ENCODE measurements around the gene SEMA5B.

SEMA5B gene

GRCh38 chr3:122987231-122987630 lies 40.3 kb downstream of the SEMA5B start:
- TF ChIP-seq CTCF (IDR thresholded peaks at IDR 0.05; ENCODE audit: insufficient read depth, low read depth, low read length, missing control alignments), result no peak
- H3K4me3 ChIP-seq (ENCODE audit: low read length), result no peak overlapping the region
- DNase-seq (ENCODE audit: low read depth), result no peak

GRCh38 chr3:122986693-122987179 lies 40.8 kb downstream of the SEMA5B start:
- no peak for DNase-seq (ENCODE audit: low read depth)
- no peak for TF ChIP-seq CTCF (IDR thresholded peaks at IDR 0.05; ENCODE audit: insufficient read depth, low read depth, low read length, missing control alignments)
- H3K4me3 ChIP-seq (ENCODE audit: low read length), result no peak overlapping the region

- H3K4me3 ChIP-seq (ENCODE audit: low read length), result no peak overlapping the region
- DNase-seq (ENCODE audit: low read depth), result no peak
- no peak for TF ChIP-seq CTCF (IDR thresholded peaks at IDR 0.05; ENCODE audit: insufficient read depth, low read depth, low read length, missing control alignments)
These were observed 42.0 kb downstream of the SEMA5B start for GRCh38 chr3:122985539-122985938.

- no peak for DNase-seq (ENCODE audit: low read depth)
- TF ChIP-seq CTCF (IDR thresholded peaks at IDR 0.05; ENCODE audit: insufficient read depth, low read depth, low read length, missing control alignments), result no peak
These were observed 42.9 kb downstream of the SEMA5B start for GRCh38 chr3:122984650-122985049.

GRCh38 chr3:122984007-122984406 lies 43.6 kb downstream of the SEMA5B start:
- no peak overlapping the region for H3K4me3 ChIP-seq (ENCODE audit: low read length)
- no peak for TF ChIP-seq CTCF (IDR thresholded peaks at IDR 0.05; ENCODE audit: insufficient read depth, low read depth, low read length, missing control alignments)
- DNase-seq (ENCODE audit: low read depth), result no peak

More at GRCh38 chr3:122984650-122985049, 42.9 kb downstream of the SEMA5B start:
- H3K4me3 ChIP-seq (ENCODE audit: low read length), result no peak overlapping the region

GRCh38 chr3:122982216-122983185 lies 45.1 kb downstream of the SEMA5B start:
- TF ChIP-seq CTCF (IDR thresholded peaks at IDR 0.05; ENCODE audit: insufficient read depth, low read depth, low read length, missing control alignments), result no peak
- DNase-seq (ENCODE audit: low read depth), result no peak
- H3K4me3 ChIP-seq (ENCODE audit: low read length), result no peak overlapping the region
